HG03097 (cell line): ENCODE results near the gene ASPHD1.
"Not testable (repeated sequence)": the region's sequence is repeated elsewhere in the genome, so short reads cannot be mapped to it uniquely, and the experiment has no call there.

Source experiments
- ATAC-seq: cut with Tn5 transposase; IDR thresholded peaks from one replicate; pipeline ENCODE4 v1.9.1; 2021; ENCODE audit not compliant: unreplicated experiment, low FRiP score

Gene ASPHD1

GRCh38 chr16:29906520-29907244 is 6.4 kb downstream of the ASPHD1 start:
- ATAC-seq = no peak

- no peak for ATAC-seq
These were observed 7.7 kb downstream of the ASPHD1 start for GRCh38 chr16:29907973-29908372.

GRCh38 chr16:29908719-29909220 is 8.5 kb downstream of the ASPHD1 start:
- no peak for ATAC-seq

- no peak for ATAC-seq
These were observed 9.1 kb downstream of the ASPHD1 start for GRCh38 chr16:29909391-29909790.

GRCh38 chr16:29909851-29910250 is 9.6 kb downstream of the ASPHD1 start:
- ATAC-seq = not testable (repeated sequence)

GRCh38 chr16:29910819-29911675 is 10.8 kb downstream of the ASPHD1 start:
- ATAC-seq = no peak

GRCh38 chr16:29911676-29912010 is 11.4 kb downstream of the ASPHD1 start:
- no peak for ATAC-seq

- no peak for ATAC-seq
These were observed 11.8 kb downstream of the ASPHD1 start for GRCh38 chr16:29912087-29912486.

GRCh38 chr16:29913514-29913913 is 13.2 kb downstream of the ASPHD1 start:
- no peak for ATAC-seq

GRCh38 chr16:29915590-29916247 is 15.4 kb downstream of the ASPHD1 start:
- no peak for ATAC-seq

GRCh38 chr16:29916979-29917378 is 16.7 kb downstream of the ASPHD1 start:
- ATAC-seq = no peak

GRCh38 chr16:29920288-29921033 is 20.2 kb downstream of the ASPHD1 start:
- ATAC-seq = no peak

- no peak for ATAC-seq
These were observed 20.7 kb downstream of the ASPHD1 start for GRCh38 chr16:29921034-29921385.

- no peak for ATAC-seq
These were observed 22.0 kb downstream of the ASPHD1 start for GRCh38 chr16:29922326-29922725.

- ATAC-seq = no peak
These were observed 22.8 kb downstream of the ASPHD1 start for GRCh38 chr16:29922986-29923501.

GRCh38 chr16:29925105-29925756 is 24.9 kb downstream of the ASPHD1 start:
- ATAC-seq = no peak

GRCh38 chr16:29925781-29926710 is 25.8 kb downstream of the ASPHD1 start, which contains the start of gene KCTD13:
TSS of gene KCTD13 (minus strand) at chr16:29926226. CDS start at chr16:29926033, 193 bp downstream.
- ATAC-seq = peak; percentile 85

- peak; percentile 26 for ATAC-seq
These were observed 26.4 kb downstream of the ASPHD1 start for GRCh38 chr16:29926711-29927052.
